Right cardiac atrium (tissue), 5 donors: ENCODE data around the gene INPP5D. TPM values are rescaled to one million over a fixed set of nuclear protein-coding genes. Genes with fewer than 3 reads are reported as not detected.
A peak's percentile ranks its signal among the peaks of the same experiment; 100 is the strongest.

Experiments used
- ATAC-seq, 2 donors: fragments of 200-7000 bp; cut with Tn5 transposase; one replicate each; pipeline versions ENCODE4 v1.8.0 to v1.9.1; 2020; ENCODE audit warnings: moderate library complexity in 2 of 2, mild to moderate bottlenecking in 1 of 2
- DNase-seq, 3 donors: peaks; one replicate each; pipeline ENCODE4 v3.0.0-alpha.2; 2020
- H3K27ac ChIP-seq: one replicate; pipeline ENCODE4 v1.5.1; 2013; ENCODE audit warnings: mild to moderate bottlenecking, low read length, control low read depth, moderate library complexity
- H3K27me3 ChIP-seq: one replicate; pipeline ENCODE4 v1.6.1; 2013; ENCODE audit not compliant: control insufficient read depth, insufficient read depth
- H3K4me1 ChIP-seq: one replicate; pipeline ENCODE4 v1.6.1; 2013; ENCODE audit warnings: low read length; ENCODE audit not compliant: control insufficient read depth, insufficient read depth
- H3K4me3 ChIP-seq: one replicate; pipeline ENCODE4 v1.5.1; 2013; ENCODE audit warnings: low read length, control low read depth
- H3K9me3 ChIP-seq: one replicate; pipeline ENCODE4 v1.6.1; 2013; ENCODE audit warnings: low read length; ENCODE audit not compliant: control insufficient read depth
- WGBS: extraction: QIAGEN DNeasy Blood & Tissue Kit; methylation state at CpG from one replicate; pipeline ENCODE4 v1.1.7; 2013; 5-methylcytosine and 5-hydroxymethylcytosine counted together
- intact Hi-C, 4 donors: fragments of 100-400 bp; cut with DNase I; formaldehyde crosslinking; loops; one replicate each; pipeline versions ENCODE4 v1.11.0 to v1.14.0; 2022 to 2023
- polyA plus RNA-seq: library from polyadenylated mRNA; stranded (reverse); fragments of 200-250 nt; gene quantifications from one replicate; pipeline ENCODE4 v1.2.3, GENCODE V29; 2013
- total RNA-seq, 4 donors: library from RNA; stranded (reverse); fragmentation: NEBNext Ultra II Directional; extraction: Animal tissue kit (Norgen Biotek cat#: 25700); gene quantifications; one replicate each; pipeline ENCODE4 v1.2.1, GENCODE V29; 2021
- donor health status: healthy with polysubstance abuse.
- donor health status: DM: no; HTN: yes; CAD: no.
- donor health status: DM: no; HTN: no; CAD: no.
- donor health status: DM: no; HTN: yes; CAD: no; lungs with severe emphysema.
- donor health status: DM: yes; HTN: yes; CAD: no.

Gene INPP5D
- total and polyA plus RNA-seq, 5 donors: 3.6 to 7.8 (median 6.9) TPM

GRCh38 chr2:233079953-233080835 lies 20.1 kb downstream of the INPP5D start:
- Histone ChIP-seq H3K4me3 (no peak overlapping the region), H3K27ac (no peak overlapping the region), H3K27me3 (no peaks in the 10 kb centered on the region), H3K9me3 (no peaks in the 10 kb centered on the region), H3K4me1 (peaks cover 15% of the 10 kb centered on the region)
- ATAC-seq (no peak), DNase-seq (no peak)
- WGBS: 79% methylated on average over 20 of the region's 20 CpGs
- intact Hi-C loops: no loop called here

DNA sequence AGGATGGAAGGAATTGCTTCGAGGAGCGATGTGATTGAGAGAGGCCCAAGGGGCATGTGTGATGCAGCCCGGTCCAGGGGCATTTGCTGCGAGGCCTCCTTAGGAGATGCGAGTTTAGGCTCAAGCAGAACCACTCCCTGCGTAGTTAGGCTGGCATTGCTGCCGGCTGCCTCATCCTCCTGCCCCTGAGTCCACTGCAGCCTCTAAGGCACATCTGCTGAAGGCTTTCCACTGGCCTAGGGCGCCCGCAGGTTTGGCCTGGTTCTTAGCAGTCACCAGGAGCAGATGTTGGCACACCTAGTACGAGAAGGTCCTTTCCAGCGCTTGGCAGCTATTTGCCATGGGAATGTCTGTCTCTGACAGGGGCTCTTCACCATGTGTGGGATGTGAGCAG lies 20.7 kb downstream of the INPP5D start:
- WGBS: 94% methylated on average over 11 of the region's 11 CpGs
- no peaks in the 10 kb centered on the region for H3K27me3 ChIP-seq
- no peaks in the 10 kb centered on the region for H3K9me3 ChIP-seq
- no peak overlapping the region for H3K27ac ChIP-seq
- intact Hi-C loops: no loop called here
- DNase-seq (no peak), ATAC-seq (no peak)
- H3K4me3 ChIP-seq: no peak overlapping the region
- peaks cover 13% of the 10 kb centered on the region for H3K4me1 ChIP-seq

DNA sequence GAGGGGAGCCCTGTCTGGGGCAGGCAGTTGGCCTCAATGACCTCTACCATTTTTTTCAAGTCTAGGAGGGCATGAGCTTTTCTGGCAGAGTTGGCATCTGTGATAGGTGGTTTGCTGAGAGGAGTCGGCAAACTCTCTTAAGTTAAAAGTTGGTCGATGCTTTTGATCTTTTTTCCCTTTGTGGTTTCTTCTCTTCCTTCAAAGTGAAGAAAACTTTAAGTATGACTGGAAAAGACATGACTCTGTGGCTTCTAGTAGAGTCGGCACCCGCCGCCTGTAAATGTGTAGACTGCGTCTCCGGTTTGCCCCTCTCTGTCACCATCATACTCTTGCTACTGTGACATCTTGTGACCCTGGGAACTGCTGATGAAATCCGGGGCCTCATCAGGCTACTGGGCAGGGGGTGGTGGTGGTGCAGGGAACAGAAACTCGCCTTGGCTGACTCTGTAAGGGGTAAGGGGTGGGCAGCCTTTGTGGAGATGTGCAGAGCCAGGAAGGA lies 21.1 kb downstream of the INPP5D start:
- H3K4me1 ChIP-seq: peaks cover 9% of the 10 kb centered on the region
- no peaks in the 10 kb centered on the region for H3K9me3 ChIP-seq
- intact Hi-C loops: no loop called here
- WGBS: 84% methylated on average over 9 of the region's 9 CpGs
- no peak overlapping the region for H3K4me3 ChIP-seq
- DNase-seq: no peak
- no peak for ATAC-seq
- no peaks in the 10 kb centered on the region for H3K27me3 ChIP-seq
- H3K27ac ChIP-seq: no peak overlapping the region

DNA sequence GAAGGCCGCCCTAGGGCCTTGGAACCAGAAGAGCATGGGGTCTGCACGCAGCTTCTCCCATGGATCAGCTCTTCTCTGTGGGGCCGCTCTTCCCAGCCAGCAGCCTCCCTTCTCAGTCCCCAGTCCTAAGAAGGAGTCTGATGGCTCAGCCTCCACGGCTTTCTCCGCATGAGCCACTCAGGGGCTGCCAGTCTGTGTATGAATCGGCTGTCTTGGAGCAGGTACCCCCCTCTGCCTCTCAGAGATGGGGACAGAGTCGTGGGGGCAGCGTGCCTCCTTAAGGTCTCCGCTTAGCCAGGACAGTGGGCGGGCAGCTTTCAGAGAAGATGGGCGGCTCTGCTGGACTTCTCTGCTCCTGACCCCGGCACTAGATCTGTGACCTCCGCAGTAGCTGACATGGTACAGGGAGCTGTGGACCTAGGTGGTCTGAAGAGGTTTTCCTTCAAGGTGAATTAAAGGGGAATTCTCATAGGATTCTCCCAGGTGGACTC lies 21.6 kb downstream of the INPP5D start:
- DNase-seq (no peak), ATAC-seq (no peak)
- 92% methylated on average over 13 of the region's 13 CpGs for WGBS
- Histone ChIP-seq H3K27ac (no peak overlapping the region), H3K4me1 (peaks cover 9% of the 10 kb centered on the region), H3K27me3 (no peaks in the 10 kb centered on the region), H3K9me3 (no peaks in the 10 kb centered on the region), H3K4me3 (no peak overlapping the region)
- intact Hi-C loops: no loop called here

GRCh38 chr2:233082222-233082930 lies 22.2 kb downstream of the INPP5D start:
- Histone ChIP-seq H3K9me3 (no peaks in the 10 kb centered on the region), H3K27me3 (no peaks in the 10 kb centered on the region), H3K4me3 (no peak overlapping the region), H3K4me1 (peaks cover 9% of the 10 kb centered on the region), H3K27ac (peak overlapping the region; percentile 68)
- DNase-seq (no peak), ATAC-seq (no peak)
- WGBS: 62% methylated on average over 11 of the region's 11 CpGs
- intact Hi-C loops: no loop called here

- WGBS: 47% methylated on average over 9 of the region's 9 CpGs
- DNase-seq (no peak), ATAC-seq (peak in 1 of 2 donors; percentile 10)
- intact Hi-C loops: no loop called here
- Histone ChIP-seq H3K27me3 (no peaks in the 10 kb centered on the region), H3K27ac (peak overlapping the region; percentile 68), H3K4me3 (no peak overlapping the region), H3K9me3 (no peaks in the 10 kb centered on the region), H3K4me1 (peaks cover 9% of the 10 kb centered on the region)
Measured at GRCh38 chr2:233082931-233083755, 23.0 kb downstream of the INPP5D start.

DNA sequence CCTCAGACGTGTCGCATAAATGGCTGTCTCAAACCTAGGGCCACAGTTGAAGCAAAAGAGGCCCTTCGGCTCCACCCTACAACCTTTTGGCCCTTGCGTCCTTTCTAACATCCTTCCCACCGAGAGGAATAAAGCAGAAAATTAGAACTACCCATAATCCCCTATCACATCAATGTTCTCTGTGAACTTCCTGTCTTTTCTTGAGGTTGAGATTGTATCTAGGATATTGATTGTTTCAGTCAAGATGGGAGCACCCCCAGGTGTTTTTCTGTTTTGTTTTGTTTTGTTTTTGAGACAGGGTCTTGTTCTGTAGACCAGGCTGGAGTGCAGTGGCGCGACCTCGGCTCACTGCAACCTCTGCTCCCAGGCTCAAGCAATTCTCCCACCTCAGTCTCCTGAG lies 23.6 kb downstream of the INPP5D start:
- H3K4me1 ChIP-seq: peaks cover 9% of the 10 kb centered on the region
- H3K27me3 ChIP-seq: no peaks in the 10 kb centered on the region
- H3K27ac ChIP-seq: peak overlapping the region; percentile 73
- no peak for DNase-seq
- WGBS: 75% methylated on average over 8 of the region's 8 CpGs
- intact Hi-C loops: no loop called here
- no peak overlapping the region for H3K4me3 ChIP-seq
- H3K9me3 ChIP-seq: no peaks in the 10 kb centered on the region
- ATAC-seq: no peak

GRCh38 chr2:233084488-233084887 lies 24.3 kb downstream of the INPP5D start:
- ATAC-seq: peak; percentile 78 to 93
- Histone ChIP-seq H3K27ac (peak overlapping the region; percentile 89), H3K4me3 (no peak overlapping the region), H3K9me3 (no peaks in the 10 kb centered on the region), H3K27me3 (no peaks in the 10 kb centered on the region), H3K4me1 (peaks cover 9% of the 10 kb centered on the region)
- intact Hi-C loops: no loop called here
- DNase-seq: peak; percentile 57 to 79 (median 78)
- WGBS: 56% methylated on average over 13 of the region's 13 CpGs

- H3K27ac ChIP-seq: peak overlapping the region; percentile 39
- no peaks in the 10 kb centered on the region for H3K9me3 ChIP-seq
- DNase-seq: no peak
- 73% methylated on average over 13 of the region's 13 CpGs for WGBS
- intact Hi-C loops: no loop called here
- no peaks in the 10 kb centered on the region for H3K27me3 ChIP-seq
- no peak overlapping the region for H3K4me3 ChIP-seq
- ATAC-seq: no peak
- peaks cover 9% of the 10 kb centered on the region for H3K4me1 ChIP-seq
Measured at GRCh38 chr2:233085037-233085838, 25.1 kb downstream of the INPP5D start.

DNA sequence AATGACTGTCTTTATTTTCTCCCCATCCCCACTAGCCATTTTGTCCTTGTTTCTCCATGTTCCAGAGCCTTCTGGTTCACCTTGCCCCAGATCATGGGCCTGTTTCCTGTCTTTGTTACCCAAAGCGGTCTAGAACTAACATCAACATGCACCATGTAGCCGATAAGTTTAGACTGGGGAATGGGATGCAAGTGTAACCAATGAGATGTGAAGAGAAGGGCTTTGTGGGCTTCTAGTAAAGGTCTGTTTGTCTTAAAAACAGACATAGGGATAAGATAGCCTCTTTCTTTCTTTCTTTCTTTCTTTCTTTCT lies 25.7 kb downstream of the INPP5D start:
- Histone ChIP-seq H3K27ac (no peak overlapping the region), H3K9me3 (no peaks in the 10 kb centered on the region), H3K27me3 (no peaks in the 10 kb centered on the region), H3K4me1 (peaks cover 9% of the 10 kb centered on the region), H3K4me3 (no peak overlapping the region)
- DNase-seq: no peak
- intact Hi-C loops: no loop called here
- 80% methylated on average over 2 of the region's 2 CpGs for WGBS
- no peak for ATAC-seq
